MM.1S (cell line): Measurements from ENCODE around the gene KIF5A.

Experiments used
- DNase-seq: peaks from one replicate; pipeline ENCODE4 v3.0.0-alpha.2; 2015
- H2AFZ ChIP-seq: fragments of 300-600 bp; sonication (generic); 2 replicates; pipeline ENCODE4 v1.6.0; 2016; ENCODE audit warnings: antibody characterized with exemption, low read length
- H3F3A ChIP-seq: fragments of 300-600 bp; sonication (generic); 2 replicates; pipeline ENCODE4 v1.6.1; 2016; ENCODE audit warnings: mild to moderate bottlenecking, antibody characterized with exemption, low read length, moderate library complexity, mixed read lengths; ENCODE audit not compliant: insufficient read depth
- H3K27ac ChIP-seq: fragments of 300-600 bp; sonication (generic); 2 replicates; pipeline ENCODE4 v1.5.1; 2016; ENCODE audit warnings: mild to moderate bottlenecking, low read length
- H3K27me3 ChIP-seq: fragments of 300-600 bp; sonication (generic); replicated peaks from 2 replicates; pipeline ENCODE4 v1.6.0; 2016; ENCODE audit warnings: low read length; ENCODE audit not compliant: insufficient read depth
- H3K36me3 ChIP-seq: fragments of 300-600 bp; sonication (generic); replicated peaks from 2 replicates; pipeline ENCODE4 v1.6.1; 2016; ENCODE audit warnings: mild to moderate bottlenecking, low read length, mixed read lengths; ENCODE audit not compliant: insufficient read depth
- H3K4me1 ChIP-seq: fragments of 300-600 bp; sonication (generic); 2 replicates; pipeline ENCODE4 v1.6.1; 2016; ENCODE audit warnings: low read length, mixed read lengths
- H3K4me2 ChIP-seq: fragments of 300-600 bp; sonication (generic); 2 replicates; pipeline ENCODE4 v1.6.0; 2016; ENCODE audit warnings: low read depth, low read length
- H3K4me3 ChIP-seq: fragments of 300-600 bp; sonication (generic); 2 replicates; pipeline ENCODE4 v1.5.1; 2016; ENCODE audit warnings: low read length, mixed read lengths
- H3K79me2 ChIP-seq: fragments of 300-600 bp; sonication (generic); 2 replicates; pipeline ENCODE4 v1.6.1; 2016; ENCODE audit warnings: mixed run types, low read length, mixed read lengths
- H3K9ac ChIP-seq: fragments of 300-600 bp; sonication (generic); 2 replicates; pipeline ENCODE4 v1.6.1; 2016; ENCODE audit warnings: low read length, mixed read lengths
- H3K9me2 ChIP-seq: fragments of 300-600 bp; sonication (generic); replicated peaks from 2 replicates; pipeline ENCODE4 v1.6.1; 2016; ENCODE audit warnings: mild to moderate bottlenecking, low read length, mixed read lengths; ENCODE audit not compliant: insufficient read depth
- H3K9me3 ChIP-seq: fragments of 300-600 bp; sonication (generic); replicated peaks from 2 replicates; pipeline ENCODE4 v1.6.1; 2016; ENCODE audit warnings: mild to moderate bottlenecking, low read length, mixed read lengths; ENCODE audit not compliant: insufficient read depth
- H4K20me1 ChIP-seq: fragments of 300-600 bp; sonication (generic); 2 replicates; pipeline ENCODE4 v1.6.1; 2016; ENCODE audit warnings: mild to moderate bottlenecking, low read length, moderate library complexity, mixed read lengths; ENCODE audit not compliant: insufficient read depth
- EZH2 ChIP-seq: fragments of 300-600 bp; sonication (generic); optimal IDR thresholded peaks from 2 replicates; pipeline ENCODE3; 2017; ENCODE audit warnings: low read depth, mild to moderate bottlenecking, antibody characterized with exemption, low read length, mixed read lengths
- EZH2phosphoT487 ChIP-seq: fragments of 300-600 bp; sonication (generic); IDR thresholded peaks from 2 replicates; pipeline ENCODE4 v1.6.1; 2018; ENCODE audit warnings: antibody characterized with exemption, low read length
- TF ChIP-seq, protein P1 (sequence below): fragments of 300-600 bp; sonication (generic); IDR thresholded peaks from 2 replicates; pipeline ENCODE4 v1.5.1; 2016; ENCODE audit warnings: antibody characterized with exemption, low read length, mixed read lengths

The KIF5A gene

DNA sequence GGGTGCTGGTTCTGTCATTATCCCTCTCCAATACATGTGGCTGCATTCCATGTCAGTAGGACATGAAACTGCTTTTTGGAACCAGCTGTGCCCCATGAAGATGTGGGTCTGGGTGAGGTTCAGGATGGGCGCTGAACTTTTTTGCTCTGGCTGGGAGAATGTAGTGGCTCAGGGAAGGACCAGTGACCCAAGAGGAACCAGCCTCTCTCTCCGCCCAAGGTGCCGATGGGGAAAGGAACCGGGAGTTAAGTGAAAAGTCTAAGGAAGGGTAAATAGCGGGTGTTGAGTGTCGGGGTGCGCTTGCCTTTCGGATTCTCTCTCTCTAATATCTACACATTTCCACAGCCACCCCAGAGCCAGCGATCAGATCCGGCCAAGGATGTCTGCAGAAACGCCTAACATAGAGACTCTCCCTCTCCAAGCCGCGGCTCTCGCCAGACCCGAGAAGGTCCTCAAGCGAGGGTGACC, 69.2 kb downstream of the KIF5A start:
- H3K4me3 ChIP-seq: no peak overlapping the region
- H2AFZ ChIP-seq: no peak overlapping the region
- no peaks in the 10 kb centered on the region for H3K9me3 ChIP-seq
- H3K27me3 ChIP-seq: peaks cover 50% of the 10 kb centered on the region
- TF ChIP-seq EZH2 (no peak), EZH2phosphoT487 (no peak)
- TF ChIP-seq, protein P1, sequence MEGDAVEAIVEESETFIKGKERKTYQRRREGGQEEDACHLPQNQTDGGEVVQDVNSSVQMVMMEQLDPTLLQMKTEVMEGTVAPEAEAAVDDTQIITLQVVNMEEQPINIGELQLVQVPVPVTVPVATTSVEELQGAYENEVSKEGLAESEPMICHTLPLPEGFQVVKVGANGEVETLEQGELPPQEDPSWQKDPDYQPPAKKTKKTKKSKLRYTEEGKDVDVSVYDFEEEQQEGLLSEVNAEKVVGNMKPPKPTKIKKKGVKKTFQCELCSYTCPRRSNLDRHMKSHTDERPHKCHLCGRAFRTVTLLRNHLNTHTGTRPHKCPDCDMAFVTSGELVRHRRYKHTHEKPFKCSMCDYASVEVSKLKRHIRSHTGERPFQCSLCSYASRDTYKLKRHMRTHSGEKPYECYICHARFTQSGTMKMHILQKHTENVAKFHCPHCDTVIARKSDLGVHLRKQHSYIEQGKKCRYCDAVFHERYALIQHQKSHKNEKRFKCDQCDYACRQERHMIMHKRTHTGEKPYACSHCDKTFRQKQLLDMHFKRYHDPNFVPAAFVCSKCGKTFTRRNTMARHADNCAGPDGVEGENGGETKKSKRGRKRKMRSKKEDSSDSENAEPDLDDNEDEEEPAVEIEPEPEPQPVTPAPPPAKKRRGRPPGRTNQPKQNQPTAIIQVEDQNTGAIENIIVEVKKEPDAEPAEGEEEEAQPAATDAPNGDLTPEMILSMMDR: no peak
- no peak for DNase-seq
- no peaks in the 10 kb centered on the region for H3K79me2 ChIP-seq
- peaks cover 8% of the 10 kb centered on the region for H3K4me1 ChIP-seq
- no peak overlapping the region for H3K4me2 ChIP-seq
- no peaks in the 10 kb centered on the region for H4K20me1 ChIP-seq
- H3K9me2 ChIP-seq: no peaks in the 10 kb centered on the region
- H3K9ac ChIP-seq: no peak overlapping the region
- no peak overlapping the region for H3K27ac ChIP-seq
- no peaks in the 10 kb centered on the region for H3F3A ChIP-seq
- no peaks in the 10 kb centered on the region for H3K36me3 ChIP-seq

DNA sequence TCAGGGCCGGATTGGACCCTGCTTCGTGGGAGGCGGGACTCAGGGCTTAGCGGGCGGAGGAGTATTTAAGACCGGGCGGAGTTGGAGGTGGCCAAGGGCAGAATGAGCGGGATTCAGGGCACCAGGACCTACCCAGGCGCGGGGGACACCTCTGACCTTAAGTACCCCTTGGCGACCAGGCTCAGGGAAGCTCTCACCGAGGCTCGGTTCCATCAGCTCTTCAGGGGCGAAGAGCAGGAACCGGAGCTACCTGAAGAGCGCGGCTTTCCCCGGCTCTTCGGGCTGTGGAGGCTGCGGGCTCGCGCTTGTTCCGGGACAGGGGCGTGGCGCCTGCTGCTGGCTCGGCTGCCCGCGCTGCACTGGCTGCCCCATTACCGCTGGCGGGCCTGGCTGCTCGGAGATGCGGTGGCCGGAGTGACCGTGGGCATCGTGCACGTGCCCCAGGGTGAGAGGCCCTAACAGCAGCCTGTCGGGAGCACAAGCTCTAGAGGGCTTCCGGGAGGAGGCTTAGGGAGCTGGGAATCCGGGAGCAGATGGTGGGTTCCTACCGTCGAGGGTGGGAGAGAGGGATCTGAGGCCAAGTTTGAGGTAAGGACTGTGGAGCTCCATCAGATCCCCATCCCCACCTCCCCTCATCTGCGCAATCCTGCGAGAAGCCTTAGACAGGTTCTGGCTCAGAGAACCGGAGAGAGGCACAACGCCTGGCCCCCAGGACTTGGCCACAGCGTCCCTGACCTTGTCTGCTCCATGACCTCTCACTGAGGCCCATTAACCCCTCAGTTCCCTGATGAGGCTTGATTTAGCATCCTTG, 69.8 kb downstream of the KIF5A start:
- no peaks in the 10 kb centered on the region for H3K36me3 ChIP-seq
- H4K20me1 ChIP-seq: no peaks in the 10 kb centered on the region
- no peak overlapping the region for H3K4me3 ChIP-seq

DNA sequence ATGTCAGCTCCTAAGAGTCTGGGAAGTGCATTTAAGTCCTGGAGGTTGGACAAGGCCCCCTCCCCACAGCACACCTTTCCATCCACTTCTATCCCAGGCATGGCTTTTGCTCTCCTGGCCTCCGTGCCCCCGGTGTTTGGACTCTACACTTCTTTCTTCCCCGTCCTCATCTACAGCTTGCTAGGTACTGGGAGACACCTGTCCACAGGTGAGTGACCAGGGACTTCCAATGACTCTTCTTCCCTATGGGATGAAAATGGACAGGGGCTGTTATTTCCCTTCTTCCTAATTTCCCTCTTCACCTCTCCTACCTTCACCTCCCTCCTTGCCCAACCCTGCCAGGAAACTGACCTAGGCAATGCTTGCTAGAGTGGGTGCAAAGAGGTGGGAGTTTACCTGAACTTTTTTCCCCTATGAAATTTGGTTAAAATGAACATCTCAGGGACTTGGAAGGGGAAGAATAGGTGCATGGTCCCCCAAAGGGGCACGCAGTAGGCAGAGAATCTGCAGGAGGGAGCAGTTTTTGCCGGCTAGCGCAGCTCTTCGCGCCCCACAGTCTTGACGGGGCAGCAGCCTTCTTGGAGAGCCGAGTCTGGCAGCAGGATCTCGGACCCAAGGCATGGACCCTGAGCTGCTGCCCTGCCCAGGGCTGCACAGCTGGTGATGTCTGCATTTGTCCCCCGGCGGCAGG, 70.5 kb downstream of the KIF5A start:
- Histone ChIP-seq H3K36me3 (no peaks in the 10 kb centered on the region), H2AFZ (0 out of 2 replicates have a peak overlapping the region, but pooled peaks have one; percentile 74), H3F3A (no peaks in the 10 kb centered on the region), H3K9ac (no peak overlapping the region), H3K4me1 (peaks cover 6% of the 10 kb centered on the region), H3K27me3 (peaks cover 50% of the 10 kb centered on the region), H4K20me1 (no peaks in the 10 kb centered on the region), H3K27ac (no peak overlapping the region), H3K4me2 (peak overlapping the region; percentile 93), H3K9me2 (no peaks in the 10 kb centered on the region), H3K4me3 (peak overlapping the region; percentile 44; the same call in 1 of the 2 replicates), H3K79me2 (no peaks in the 10 kb centered on the region), H3K9me3 (no peaks in the 10 kb centered on the region)
- TF ChIP-seq, protein P1: no peak
- TF ChIP-seq EZH2phosphoT487 (no peak), EZH2 (no peak)
- no peak for DNase-seq

More for the DNA sequence above, 69.8 kb downstream of the KIF5A start:
- no peaks in the 10 kb centered on the region for H3K79me2 ChIP-seq
- no peaks in the 10 kb centered on the region for H3F3A ChIP-seq
- H3K4me1 ChIP-seq: peaks cover 6% of the 10 kb centered on the region
- peaks cover 50% of the 10 kb centered on the region for H3K27me3 ChIP-seq
- no peak for DNase-seq
- H2AFZ ChIP-seq: no peak overlapping the region
- peak overlapping the region; percentile 33; the same call in 1 of the 2 replicates for H3K4me2 ChIP-seq
- H3K27ac ChIP-seq: no peak overlapping the region
- TF ChIP-seq EZH2phosphoT487: no peak
- TF ChIP-seq, protein P1: no peak
- H3K9me3 ChIP-seq: no peaks in the 10 kb centered on the region
- H3K9me2 ChIP-seq: no peaks in the 10 kb centered on the region
- no peak overlapping the region for H3K9ac ChIP-seq
